SK-N-SH treated with all-trans-retinoic acid at 6 μM for 48 hours (cell line): ENCODE results near the gene RASSF10.

ENCODE experiments used
- ARNTL ChIP-seq: fragments of 450-650 bp; formaldehyde crosslinking; IDR thresholded peaks from 2 replicates; pipeline ENCODE4 v1.5.0; 2020; ENCODE audit warnings: low read depth, mild to moderate bottlenecking, moderate library complexity, borderline replicate concordance
- SNAI2 ChIP-seq: fragments of 250-450 bp; sonication (Bioruptor Pico); IDR thresholded peaks from 2 replicates; pipeline ENCODE4 v1.5.0; 2020; ENCODE audit warnings: mild to moderate bottlenecking, moderate library complexity
- TOX ChIP-seq: fragments of 250-450 bp; sonication (Bioruptor Pico); IDR thresholded peaks from 2 replicates; pipeline ENCODE4 v1.8.0; 2021; ENCODE audit warnings: mild to moderate bottlenecking, moderate library complexity, borderline replicate concordance
- TF ChIP-seq, protein P1 (sequence below): fragments of 250-450 bp; sonication (Bioruptor Pico); IDR thresholded peaks from 2 replicates; pipeline ENCODE4 v1.5.1; 2021; ENCODE audit warnings: mild to moderate bottlenecking, moderate library complexity
- TF ChIP-seq, protein P2 (sequence below): fragments of 250-450 bp; sonication (Bioruptor Pico); IDR thresholded peaks from 2 replicates; pipeline ENCODE4 v1.8.0; 2020; ENCODE audit warnings: mild to moderate bottlenecking, moderate library complexity, borderline replicate concordance
- TF ChIP-seq, protein P3 (sequence below): fragments of 250-450 bp; sonication (Bioruptor Pico); IDR thresholded peaks from 2 replicates; pipeline ENCODE4 v1.5.0; 2020; ENCODE audit warnings: mild to moderate bottlenecking, moderate library complexity

DNA sequence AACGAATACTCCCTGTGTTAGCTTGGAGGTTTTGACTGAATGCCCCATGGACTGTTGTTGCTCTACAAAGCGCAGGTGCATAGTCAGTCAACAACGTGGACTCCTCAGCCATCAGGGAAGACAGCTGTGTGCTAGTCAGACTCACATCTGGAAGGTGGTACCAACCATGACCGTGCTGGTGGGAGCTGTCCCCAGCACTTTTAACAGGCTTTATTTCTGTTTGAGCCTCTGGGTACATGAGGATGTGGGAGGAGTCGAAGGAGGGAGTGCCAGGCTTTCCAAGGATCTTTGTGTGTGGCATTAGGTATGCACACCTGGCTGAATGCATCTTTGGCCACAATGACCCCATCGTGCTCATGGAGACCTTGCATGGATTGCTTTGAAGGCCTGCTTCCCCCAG lies 6.6 kb downstream of the RASSF10 start:
- TF ChIP-seq, protein P1, sequence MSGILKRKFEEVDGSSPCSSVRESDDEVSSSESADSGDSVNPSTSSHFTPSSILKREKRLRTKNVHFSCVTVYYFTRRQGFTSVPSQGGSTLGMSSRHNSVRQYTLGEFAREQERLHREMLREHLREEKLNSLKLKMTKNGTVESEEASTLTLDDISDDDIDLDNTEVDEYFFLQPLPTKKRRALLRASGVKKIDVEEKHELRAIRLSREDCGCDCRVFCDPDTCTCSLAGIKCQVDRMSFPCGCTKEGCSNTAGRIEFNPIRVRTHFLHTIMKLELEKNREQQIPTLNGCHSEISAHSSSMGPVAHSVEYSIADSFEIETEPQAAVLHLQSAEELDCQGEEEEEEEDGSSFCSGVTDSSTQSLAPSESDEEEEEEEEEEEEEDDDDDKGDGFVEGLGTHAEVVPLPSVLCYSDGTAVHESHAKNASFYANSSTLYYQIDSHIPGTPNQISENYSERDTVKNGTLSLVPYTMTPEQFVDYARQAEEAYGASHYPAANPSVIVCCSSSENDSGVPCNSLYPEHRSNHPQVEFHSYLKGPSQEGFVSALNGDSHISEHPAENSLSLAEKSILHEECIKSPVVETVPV (CRISPR knock-in tag), result no peak
- TF ChIP-seq SNAI2 (CRISPR knock-in tag), result no peak
- TF ChIP-seq, protein P2, sequence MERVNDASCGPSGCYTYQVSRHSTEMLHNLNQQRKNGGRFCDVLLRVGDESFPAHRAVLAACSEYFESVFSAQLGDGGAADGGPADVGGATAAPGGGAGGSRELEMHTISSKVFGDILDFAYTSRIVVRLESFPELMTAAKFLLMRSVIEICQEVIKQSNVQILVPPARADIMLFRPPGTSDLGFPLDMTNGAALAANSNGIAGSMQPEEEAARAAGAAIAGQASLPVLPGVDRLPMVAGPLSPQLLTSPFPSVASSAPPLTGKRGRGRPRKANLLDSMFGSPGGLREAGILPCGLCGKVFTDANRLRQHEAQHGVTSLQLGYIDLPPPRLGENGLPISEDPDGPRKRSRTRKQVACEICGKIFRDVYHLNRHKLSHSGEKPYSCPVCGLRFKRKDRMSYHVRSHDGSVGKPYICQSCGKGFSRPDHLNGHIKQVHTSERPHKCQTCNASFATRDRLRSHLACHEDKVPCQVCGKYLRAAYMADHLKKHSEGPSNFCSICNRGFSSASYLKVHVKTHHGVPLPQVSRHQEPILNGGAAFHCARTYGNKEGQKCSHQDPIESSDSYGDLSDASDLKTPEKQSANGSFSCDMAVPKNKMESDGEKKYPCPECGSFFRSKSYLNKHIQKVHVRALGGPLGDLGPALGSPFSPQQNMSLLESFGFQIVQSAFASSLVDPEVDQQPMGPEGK (CRISPR knock-in tag), result no peak
- TF ChIP-seq, protein P3, sequence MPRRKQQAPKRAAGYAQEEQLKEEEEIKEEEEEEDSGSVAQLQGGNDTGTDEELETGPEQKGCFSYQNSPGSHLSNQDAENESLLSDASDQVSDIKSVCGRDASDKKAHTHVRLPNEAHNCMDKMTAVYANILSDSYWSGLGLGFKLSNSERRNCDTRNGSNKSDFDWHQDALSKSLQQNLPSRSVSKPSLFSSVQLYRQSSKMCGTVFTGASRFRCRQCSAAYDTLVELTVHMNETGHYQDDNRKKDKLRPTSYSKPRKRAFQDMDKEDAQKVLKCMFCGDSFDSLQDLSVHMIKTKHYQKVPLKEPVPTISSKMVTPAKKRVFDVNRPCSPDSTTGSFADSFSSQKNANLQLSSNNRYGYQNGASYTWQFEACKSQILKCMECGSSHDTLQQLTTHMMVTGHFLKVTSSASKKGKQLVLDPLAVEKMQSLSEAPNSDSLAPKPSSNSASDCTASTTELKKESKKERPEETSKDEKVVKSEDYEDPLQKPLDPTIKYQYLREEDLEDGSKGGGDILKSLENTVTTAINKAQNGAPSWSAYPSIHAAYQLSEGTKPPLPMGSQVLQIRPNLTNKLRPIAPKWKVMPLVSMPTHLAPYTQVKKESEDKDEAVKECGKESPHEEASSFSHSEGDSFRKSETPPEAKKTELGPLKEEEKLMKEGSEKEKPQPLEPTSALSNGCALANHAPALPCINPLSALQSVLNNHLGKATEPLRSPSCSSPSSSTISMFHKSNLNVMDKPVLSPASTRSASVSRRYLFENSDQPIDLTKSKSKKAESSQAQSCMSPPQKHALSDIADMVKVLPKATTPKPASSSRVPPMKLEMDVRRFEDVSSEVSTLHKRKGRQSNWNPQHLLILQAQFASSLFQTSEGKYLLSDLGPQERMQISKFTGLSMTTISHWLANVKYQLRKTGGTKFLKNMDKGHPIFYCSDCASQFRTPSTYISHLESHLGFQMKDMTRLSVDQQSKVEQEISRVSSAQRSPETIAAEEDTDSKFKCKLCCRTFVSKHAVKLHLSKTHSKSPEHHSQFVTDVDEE (CRISPR knock-in tag), result no peak
- no peak for TF ChIP-seq TOX (CRISPR knock-in tag)
- no peak for TF ChIP-seq ARNTL (CRISPR knock-in tag)
